ENCODE results near the gene NHSL2.
"Not testable (repeated sequence)": the region's sequence is repeated elsewhere in the genome, so short reads cannot be mapped to it uniquely, and the experiment has no call there.

The NHSL2 gene

GRCh38 chrX:71922686-71923085, 12.0 kb downstream of the NHSL2 start:
- no peak for DNase-seq

GRCh38 chrX:71923516-71923915, 12.9 kb downstream of the NHSL2 start:
- DNase-seq = no peak

GRCh38 chrX:71927040-71927439, 16.4 kb downstream of the NHSL2 start:
- DNase-seq = no peak

GRCh38 chrX:71928856-71929255, 18.2 kb downstream of the NHSL2 start:
- DNase-seq = no peak

GRCh38 chrX:71930298-71930697, 19.7 kb downstream of the NHSL2 start:
- no peak for DNase-seq

- DNase-seq = peak in 23 of 58 donors; percentile 2 to 51 (median 20)
Observed at GRCh38 chrX:71935476-71935875, 24.8 kb downstream of the NHSL2 start.

- no peak for DNase-seq
Observed at GRCh38 chrX:71936632-71937031, 26.0 kb downstream of the NHSL2 start.

GRCh38 chrX:71938371-71938770, 27.7 kb downstream of the NHSL2 start:
- DNase-seq = peak in 1 of 58 donors; percentile 3

- no peak for DNase-seq
Observed at GRCh38 chrX:71941145-71941544, 30.5 kb downstream of the NHSL2 start.

GRCh38 chrX:71941776-71942175, 31.1 kb downstream of the NHSL2 start:
- DNase-seq = peak in 7 of 58 donors; percentile 1 to 18 (median 3)

- no peak for DNase-seq
Observed at GRCh38 chrX:71944369-71944768, 33.7 kb downstream of the NHSL2 start.

GRCh38 chrX:71945237-71945805, 34.7 kb downstream of the NHSL2 start:
- no peak for DNase-seq

GRCh38 chrX:71949363-71949762, 38.7 kb downstream of the NHSL2 start:
- no peak for DNase-seq

GRCh38 chrX:71949844-71950445, 39.3 kb downstream of the NHSL2 start:
- DNase-seq = peak in 2 of 58 donors; percentile 0 to 1

GRCh38 chrX:71953391-71953790, 42.7 kb downstream of the NHSL2 start:
- DNase-seq = peak in 1 of 58 donors; percentile 4

GRCh38 chrX:71953946-71954345, 43.3 kb downstream of the NHSL2 start:
- no peak for DNase-seq

GRCh38 chrX:71954458-71954857, 43.8 kb downstream of the NHSL2 start:
- no peak for DNase-seq

- DNase-seq = no peak
Observed at GRCh38 chrX:71955530-71956120, 45.0 kb downstream of the NHSL2 start.

- no peak for DNase-seq
Observed at GRCh38 chrX:71958281-71958675, 47.6 kb downstream of the NHSL2 start.

- DNase-seq = not testable (repeated sequence)
Observed at GRCh38 chrX:71964184-71964583, 53.5 kb downstream of the NHSL2 start.

GRCh38 chrX:71974916-71975315, 64.3 kb downstream of the NHSL2 start:
- DNase-seq = no peak

- DNase-seq = no peak
Observed at GRCh38 chrX:71976753-71977152, 66.1 kb downstream of the NHSL2 start.

- no peak for DNase-seq
Observed at GRCh38 chrX:71978164-71978563, 67.5 kb downstream of the NHSL2 start.

Data from anterior cingulate cortex (tissue), 58 donors.